ENCODE results near the gene CARS2.
"Not testable (repeated sequence)": the region's sequence is repeated elsewhere in the genome, so short reads cannot be mapped to it uniquely, and the experiment has no call there.

The CARS2 gene

GRCh38 chr13:110705826-110706569 is at the start of gene CARS2:
CARS2 (minus strand) TSS chr13:110706116; CDS start chr13:110706093, 23 bp downstream.
- DNase-seq = peak; percentile 95

GRCh38 chr13:110748271-110748670 is 42.4 kb upstream of the CARS2 start:
- DNase-seq = no peak

- no peak for DNase-seq
These were observed 40.5 kb upstream of the CARS2 start for GRCh38 chr13:110746438-110746837.

- DNase-seq = no peak
These were observed 37.8 kb upstream of the CARS2 start for GRCh38 chr13:110743687-110744086.

GRCh38 chr13:110737555-110737954 is 31.6 kb upstream of the CARS2 start:
- DNase-seq = no peak

- no peak for DNase-seq
These were observed 28.6 kb upstream of the CARS2 start for GRCh38 chr13:110734561-110734960.

GRCh38 chr13:110731072-110731471 is 25.2 kb upstream of the CARS2 start:
- no peak for DNase-seq

- peak; percentile 80 for DNase-seq
These were observed 20.8 kb upstream of the CARS2 start for GRCh38 chr13:110726726-110727125.

- not testable (repeated sequence) for DNase-seq
These were observed 20.2 kb upstream of the CARS2 start for GRCh38 chr13:110726153-110726552.

GRCh38 chr13:110723598-110723997 is 17.7 kb upstream of the CARS2 start:
- DNase-seq = no peak

GRCh38 chr13:110722971-110723370 is 17.1 kb upstream of the CARS2 start:
- DNase-seq = no peak

GRCh38 chr13:110719036-110719710 is 13.3 kb upstream of the CARS2 start:
- no peak for DNase-seq

- no peak for DNase-seq
These were observed 10.3 kb upstream of the CARS2 start for GRCh38 chr13:110716247-110716515.

GRCh38 chr13:110715395-110716246 is 9.7 kb upstream of the CARS2 start:
- DNase-seq = peak; percentile 96

GRCh38 chr13:110714797-110715394 is 9.0 kb upstream of the CARS2 start:
- peak; percentile 55 for DNase-seq

- DNase-seq = peak; percentile 76
These were observed 8.3 kb upstream of the CARS2 start for GRCh38 chr13:110713981-110714796.

- DNase-seq = no peak
These were observed 7.7 kb upstream of the CARS2 start, which contains the start of gene ING1 for GRCh38 chr13:110713642-110713952. ING1 (plus strand) TSS chr13:110713700; CDS start chr13:110714150, 450 bp downstream.

GRCh38 chr13:110712849-110713641 is 7.1 kb upstream of the CARS2 start:
- DNase-seq = peak; percentile 99

GRCh38 chr13:110712081-110712848 is 6.3 kb upstream of the CARS2 start:
- DNase-seq = peak; percentile 89

- DNase-seq = no peak
These were observed 855 bp upstream of the CARS2 start for GRCh38 chr13:110706570-110707372.

Measured in activated CD4-positive, alpha-beta T cell treated with anti-CD3 and anti-CD28 coated beads for 48 hours (primary cell).